Left renal cortex interstitium (tissue), 4 donors: ENCODE measurements around the gene FBXL19. TPM values are rescaled to one million over a fixed set of nuclear protein-coding genes. Genes with fewer than 3 reads are reported as not detected.

Experiments used
- polyA plus RNA-seq, 4 donors: library from polyadenylated mRNA; unstranded; fragments of 120-200 nt; gene quantifications; one replicate each; pipeline ENCODE4 v1.2.1, GENCODE V29; 2013; ENCODE audit not compliant: insufficient read length in 4 of 4

Gene FBXL19
- polyA plus RNA-seq, 4 donors: 16.3 to 38.8 (median 27.4) TPM

Other genes with a start within 250 kb of the FBXL19 start
- gene SRCAP, start 224.4 kb upstream of the FBXL19 start, polyA plus RNA-seq: 10 to 100 TPM; 23.0 to 62.5 (median 37.3) TPM
- gene PHKG2, start 175.1 kb upstream of the FBXL19 start, polyA plus RNA-seq: 10 to 100 TPM; 22.9 to 44.4 (median 33.9) TPM
- gene CFAP119, start 161.5 kb upstream of the FBXL19 start, polyA plus RNA-seq: 10 to 100 TPM in 2 of 4 donors, 1 to 10 TPM in 2; 7.8 to 12.1 (median 10.2) TPM
- gene RNF40, start 161.2 kb upstream of the FBXL19 start, polyA plus RNA-seq: 100 to 1,000 TPM; 112 to 130 (median 120) TPM
- 10 to 100 TPM; 25.7 to 29.5 (median 27.2) TPM for gene ZNF629, start 136.4 kb upstream of the FBXL19 start, polyA plus RNA-seq
- gene BCL7C, start 29.5 kb upstream of the FBXL19 start, polyA plus RNA-seq: 10 to 100 TPM; 38.4 to 57.2 (median 44.5) TPM
- 1 to 10 TPM; 6.2 to 9.8 (median 7.7) TPM for gene CTF1, start 27.0 kb upstream of the FBXL19 start, polyA plus RNA-seq
- gene ORAI3, start 25.5 kb downstream of the FBXL19 start, polyA plus RNA-seq: 10 to 100 TPM; 18.7 to 22.5 (median 20.3) TPM
- gene SETD1A, start 34.2 kb downstream of the FBXL19 start, polyA plus RNA-seq: 10 to 100 TPM; 15.3 to 23.3 (median 18.6) TPM
- gene HSD3B7, start 61.6 kb downstream of the FBXL19 start, polyA plus RNA-seq: 10 to 100 TPM in 2 of 4 donors, 1 to 10 TPM in 2; 7.2 to 12.0 (median 9.4) TPM
- gene STX1B, start 87.1 kb downstream of the FBXL19 start, polyA plus RNA-seq: 1 to 10 TPM in 3 of 4 donors, under 1 TPM in 1; 0.73 to 3.0 (median 1.8) TPM
- gene STX4, start 110.0 kb downstream of the FBXL19 start, polyA plus RNA-seq: 10 to 100 TPM; 35.6 to 44.6 (median 41.2) TPM
- gene ZNF668, start 150.7 kb downstream of the FBXL19 start, polyA plus RNA-seq: 1 to 10 TPM; 4.1 to 7.2 (median 6.5) TPM
- 10 to 100 TPM; 11.0 to 19.1 (median 12.5) TPM for gene ZNF646, start 150.8 kb downstream of the FBXL19 start, polyA plus RNA-seq
- 1 to 10 TPM in 3 of 4 donors, under 1 TPM in 1; 0.48 to 2.1 (median 1.3) TPM for gene PRSS53, start 165.4 kb downstream of the FBXL19 start, polyA plus RNA-seq
- gene VKORC1, start 171.2 kb downstream of the FBXL19 start, polyA plus RNA-seq: 10 to 100 TPM; 68.3 to 92.8 (median 73.0) TPM
- 10 to 100 TPM; 34.5 to 48.8 (median 41.0) TPM for gene BCKDK, start 184.8 kb downstream of the FBXL19 start, polyA plus RNA-seq
- 10 to 100 TPM; 56.6 to 86.1 (median 70.4) TPM for gene KAT8, start 194.1 kb downstream of the FBXL19 start, polyA plus RNA-seq
- 10 to 100 TPM; 53.9 to 77.2 (median 67.5) TPM for gene PRSS8, start 212.2 kb downstream of the FBXL19 start, polyA plus RNA-seq
- 1 to 10 TPM in 3 of 4 donors, under 1 TPM in 1; 0.92 to 1.7 (median 1.3) TPM for gene PRSS36, start 226.5 kb downstream of the FBXL19 start, polyA plus RNA-seq